Measurements from ENCODE around the gene KCNQ1.

The KCNQ1 gene

GRCh38 chr11:2444821-2445745, at the start of gene KCNQ1:
Gene KCNQ1 (plus strand): TSS chr11:2445008. CDS start chr11:2445099, 91 bp downstream.
- DNase-seq: no peak

- DNase-seq: no peak
Observed at GRCh38 chr11:2395211-2395730, 49.5 kb upstream of the KCNQ1 start.

GRCh38 chr11:2395856-2396255, 49.0 kb upstream of the KCNQ1 start:
- DNase-seq: no peak

- DNase-seq: no peak
Observed at GRCh38 chr11:2396471-2396870, 48.3 kb upstream of the KCNQ1 start.

GRCh38 chr11:2397005-2397404, 47.8 kb upstream of the KCNQ1 start:
- no peak for DNase-seq

- DNase-seq: no peak
Observed at GRCh38 chr11:2398664-2399355, 46.0 kb upstream of the KCNQ1 start.

- DNase-seq: no peak
Observed at GRCh38 chr11:2399488-2400068, 45.2 kb upstream of the KCNQ1 start.

GRCh38 chr11:2400069-2400761, 44.6 kb upstream of the KCNQ1 start, which contains the start of gene TSSC4:
Gene TSSC4 (plus strand): TSS chr11:2400750. CDS start chr11:2402634, 1,884 bp downstream.
- peak; percentile 100 for DNase-seq

GRCh38 chr11:2400762-2401435, 43.9 kb upstream of the KCNQ1 start:
- DNase-seq: no peak

GRCh38 chr11:2401436-2401984, 43.3 kb upstream of the KCNQ1 start:
- DNase-seq: no peak

GRCh38 chr11:2402106-2402505, 42.7 kb upstream of the KCNQ1 start:
- DNase-seq: no peak

GRCh38 chr11:2402890-2403645, 41.7 kb upstream of the KCNQ1 start:
- DNase-seq: no peak

- no peak for DNase-seq
Observed at GRCh38 chr11:2404735-2405196, 40.0 kb upstream of the KCNQ1 start.

GRCh38 chr11:2406451-2406850, 38.4 kb upstream of the KCNQ1 start:
- no peak for DNase-seq

- no peak for DNase-seq
Observed at GRCh38 chr11:2406878-2407410, 37.9 kb upstream of the KCNQ1 start.

GRCh38 chr11:2408671-2409070, 36.1 kb upstream of the KCNQ1 start:
- DNase-seq: no peak

- DNase-seq: no peak
Observed at GRCh38 chr11:2409126-2409525, 35.7 kb upstream of the KCNQ1 start.

- no peak for DNase-seq
Observed at GRCh38 chr11:2409611-2410468, 35.0 kb upstream of the KCNQ1 start.

GRCh38 chr11:2410616-2411015, 34.2 kb upstream of the KCNQ1 start:
- DNase-seq: no peak
